ENCODE data around the gene SLC26A6. TPM values are rescaled to one million over a fixed set of nuclear protein-coding genes. Genes with fewer than 3 reads are reported as not detected.
A peak's percentile ranks its signal among the peaks of the same experiment; 100 is the strongest.

The SLC26A6 gene
- total RNA-seq, 1 donor from 2014 or later: 52.8 TPM

DNA sequence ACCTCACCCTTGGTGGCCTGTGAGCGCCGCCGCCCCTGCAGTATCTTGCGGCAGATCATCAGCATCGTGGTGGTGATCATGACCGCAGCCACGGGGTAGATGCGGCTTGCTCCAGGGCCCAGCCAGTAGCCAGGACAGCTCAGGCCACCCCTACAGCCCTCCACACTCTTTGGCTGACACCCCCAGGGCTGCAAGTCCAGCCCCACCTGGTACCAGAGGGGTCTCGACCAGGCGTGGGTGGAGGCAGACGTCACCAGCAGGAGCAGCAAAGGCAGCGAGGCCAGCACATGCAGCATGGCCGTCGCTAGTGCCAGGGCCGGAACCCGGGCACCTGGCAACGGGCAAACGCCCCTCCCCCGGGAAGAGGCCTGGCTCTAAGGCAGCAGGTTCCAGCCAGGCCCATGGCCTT, 13.8 kb downstream of the SLC26A6 start, which contains the start of gene TMEM89:
Gene TMEM89 (minus strand): TSS at position 309 of the 409 bp plus-strand sequence. CDS start 13 bp downstream, at position 296.
- Mint-ChIP-seq H3K27me3 (ENCODE audit: insufficient read depth) (no peaks in the 10 kb centered on the region), H3K4me1 (ENCODE audit: low read depth) (peaks cover 13% of the 10 kb centered on the region), H3K9me3 (peaks cover 18% of the 10 kb centered on the region), H3K36me3 (ENCODE audit: low read depth) (peaks cover 15% of the 10 kb centered on the region), H3K27ac (no peak within 1 kb of the TSS), H3K4me3 (no peak within 1 kb of the TSS)
- intact Hi-C loops (cut with micrococcal nuclease): no loop called here
- no peak for DNase-seq (ENCODE audit: low spot score)

DNA sequence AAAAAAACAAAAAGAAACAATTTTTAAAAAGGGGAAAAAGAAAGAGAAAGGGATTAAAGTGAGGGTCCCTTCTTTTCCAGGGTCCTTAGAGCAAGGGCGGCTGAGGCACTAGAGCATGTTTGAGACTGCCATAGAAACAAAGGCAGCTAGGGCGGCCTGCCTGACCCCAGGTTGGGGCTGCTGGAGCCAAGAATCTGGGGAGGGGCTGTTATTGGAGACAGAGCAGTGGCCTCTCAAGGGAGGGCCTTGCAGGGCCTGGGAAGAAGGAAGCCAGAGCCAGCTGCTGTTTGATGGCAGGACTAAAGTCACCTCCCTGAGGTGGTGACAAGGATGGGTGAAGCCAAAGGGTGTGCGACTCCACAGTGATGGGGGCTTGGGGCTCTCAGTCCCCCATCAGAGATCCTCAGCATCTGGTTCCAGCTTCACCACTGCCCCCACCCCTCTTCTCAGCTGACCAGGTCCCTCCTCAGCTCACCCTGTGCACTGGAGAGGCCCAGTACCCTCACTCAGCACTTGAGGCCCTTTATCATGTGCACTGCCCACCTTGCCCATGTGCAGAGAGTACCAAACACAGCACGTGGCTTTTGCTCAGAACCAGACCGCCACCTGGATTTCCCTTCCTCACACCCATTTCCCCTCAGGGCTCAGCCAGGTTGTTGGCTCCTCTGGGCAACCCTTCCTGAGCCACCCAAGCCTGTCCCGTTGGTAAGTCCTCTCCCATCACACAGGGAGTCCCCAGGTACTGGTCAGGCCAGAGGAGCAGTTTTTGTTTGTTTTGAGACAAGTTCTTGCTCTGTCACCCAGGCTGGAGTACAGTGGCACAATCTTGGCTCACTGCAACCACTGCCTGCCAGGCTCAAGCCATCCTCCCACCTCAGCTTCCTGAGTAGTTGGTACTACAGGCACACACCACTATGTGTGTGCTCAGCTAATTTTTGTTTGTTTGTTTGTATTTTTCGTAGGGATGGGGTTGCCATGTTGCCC, 15.4 kb downstream of the SLC26A6 start:
- Mint-ChIP-seq H3K9me3 (peaks cover 18% of the 10 kb centered on the region), H3K27ac (no peak overlapping the region), H3K4me1 (ENCODE audit: low read depth) (peaks cover 11% of the 10 kb centered on the region), H3K27me3 (ENCODE audit: insufficient read depth) (no peaks in the 10 kb centered on the region), H3K36me3 (ENCODE audit: low read depth) (peaks cover 11% of the 10 kb centered on the region), H3K4me3 (no peak overlapping the region)
- DNase-seq (ENCODE audit: low spot score): no peak
- intact Hi-C loops (cut with micrococcal nuclease): no loop called here

DNA sequence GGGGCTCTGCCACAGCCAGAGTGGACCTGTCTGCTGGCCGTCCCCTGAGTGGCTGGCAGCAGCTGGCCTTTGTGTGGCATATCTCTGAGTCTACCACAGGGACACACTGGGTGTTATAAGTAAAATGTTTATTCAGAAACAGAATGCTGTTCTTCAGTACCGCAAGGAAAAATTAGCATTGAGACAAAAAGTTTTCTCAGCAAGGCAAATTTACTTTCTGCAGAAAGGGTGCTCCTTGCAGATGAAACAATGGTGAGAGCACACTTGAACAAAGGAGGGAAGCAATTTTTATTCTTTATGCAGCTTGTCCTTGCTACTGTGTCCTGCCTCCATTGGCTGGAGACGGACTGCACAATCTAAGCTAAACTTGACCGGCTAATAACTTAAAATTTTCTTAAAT, 17.7 kb downstream of the SLC26A6 start:
- Mint-ChIP-seq H3K27me3 (ENCODE audit: insufficient read depth) (peaks cover 2% of the 10 kb centered on the region), H3K27ac (no peak overlapping the region), H3K9me3 (peaks cover 18% of the 10 kb centered on the region), H3K36me3 (ENCODE audit: low read depth) (peaks cover 8% of the 10 kb centered on the region), H3K4me3 (no peak overlapping the region), H3K4me1 (ENCODE audit: low read depth) (peaks cover 13% of the 10 kb centered on the region)
- no peak for DNase-seq (ENCODE audit: low spot score)
- intact Hi-C loops (cut with micrococcal nuclease): no loop called here

DNA sequence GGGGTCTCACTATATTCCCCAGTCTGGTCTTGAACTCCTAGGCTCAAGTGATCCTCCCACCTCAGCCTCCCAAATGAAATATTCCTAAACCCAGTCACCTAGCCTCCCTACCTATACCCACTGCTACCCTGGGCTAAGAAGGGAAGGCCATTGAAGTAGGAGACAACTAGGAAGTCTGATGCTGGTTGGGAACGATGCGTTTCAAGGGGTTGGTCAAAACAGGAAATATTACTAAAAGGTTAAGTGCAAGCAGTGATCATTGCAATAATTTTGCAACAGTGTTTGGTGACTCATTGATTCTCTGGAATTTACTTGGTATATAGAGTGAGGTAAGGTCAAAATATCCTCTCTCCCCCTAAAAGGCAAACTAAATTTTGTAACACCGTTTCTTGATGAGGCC, 21.2 kb downstream of the SLC26A6 start:
- peak overlapping the region; percentile 77 for H3K27ac Mint-ChIP-seq
- H3K4me3 Mint-ChIP-seq: peak overlapping the region; percentile 48
- peaks cover 13% of the 10 kb centered on the region for H3K4me1 Mint-ChIP-seq (ENCODE audit: low read depth)
- DNase-seq (ENCODE audit: low spot score): no peak
- peaks cover 2% of the 10 kb centered on the region for H3K27me3 Mint-ChIP-seq (ENCODE audit: insufficient read depth)
- peaks cover 18% of the 10 kb centered on the region for H3K9me3 Mint-ChIP-seq
- peaks cover 7% of the 10 kb centered on the region for H3K36me3 Mint-ChIP-seq (ENCODE audit: low read depth)
- intact Hi-C loops (cut with micrococcal nuclease): loop anchor here (1.0 kb wide), 2 partner anchors 21 to 42 kb away; partner anchors contain the start of gene SLC26A6

DNA sequence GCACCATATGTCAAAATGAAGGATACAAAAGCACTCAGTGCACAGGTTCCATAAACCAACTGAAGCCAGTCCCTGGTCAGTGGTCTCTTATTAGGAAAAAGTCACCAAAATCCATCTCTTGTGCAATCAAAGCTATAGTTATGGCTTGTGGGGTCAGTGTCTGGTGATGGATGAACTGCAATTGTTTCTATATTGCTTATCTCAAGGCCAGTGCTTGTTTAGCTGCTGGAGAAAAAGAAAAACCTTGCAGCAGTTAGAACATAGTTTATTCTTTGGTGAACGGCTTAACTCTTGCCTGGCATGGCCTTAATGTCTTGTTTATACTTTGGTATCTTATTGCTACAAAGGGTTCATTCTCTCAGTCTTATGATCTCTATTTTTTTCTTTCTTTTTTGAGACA, 23.0 kb downstream of the SLC26A6 start:
- no peak overlapping the region for H3K27ac Mint-ChIP-seq
- intact Hi-C loops (cut with micrococcal nuclease): no loop called here

DNA sequence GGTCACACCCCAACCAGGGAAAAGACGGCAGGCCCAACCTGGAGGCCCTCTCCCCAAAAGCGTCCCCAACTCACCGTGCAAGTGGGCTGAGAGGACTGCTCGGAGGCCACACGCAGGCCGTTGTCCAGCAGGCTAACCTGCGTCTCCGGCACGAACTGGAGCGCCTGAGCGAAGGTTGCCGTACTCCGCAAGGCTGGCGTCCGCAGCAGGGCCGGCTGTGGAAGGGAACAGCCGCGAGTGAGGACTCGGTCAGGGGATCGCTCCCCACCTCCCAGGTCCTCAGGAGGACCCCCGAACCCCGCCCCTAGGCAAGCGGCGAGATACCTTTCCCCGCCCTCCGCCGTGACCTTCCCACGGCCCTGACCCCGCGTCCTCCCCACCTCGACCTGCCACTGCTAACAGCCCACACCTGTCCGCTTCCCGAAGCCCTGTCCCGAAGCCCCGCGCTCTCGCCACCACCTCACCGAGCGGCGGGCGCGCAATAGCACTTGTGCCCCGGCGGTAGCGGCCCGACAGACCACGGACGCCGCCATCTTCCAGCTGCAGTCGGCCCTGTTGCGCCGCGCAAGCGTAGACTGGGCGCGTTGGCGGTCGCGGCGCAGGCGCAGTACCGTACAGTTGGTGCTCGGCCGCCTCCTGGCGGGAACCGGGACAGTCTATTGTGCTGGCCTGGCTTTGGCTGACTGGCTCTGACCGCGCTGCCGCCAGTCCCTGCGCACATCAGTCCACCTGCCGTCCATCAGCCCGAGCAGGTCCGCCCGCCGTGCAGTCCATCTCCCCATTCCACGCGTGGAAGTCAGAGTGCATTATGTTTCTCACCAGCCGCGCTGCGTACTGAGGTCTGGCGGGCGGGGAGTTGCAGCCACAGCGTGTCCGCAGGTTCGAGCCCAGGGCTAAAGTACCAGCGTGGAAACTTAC, 25.9 kb downstream of the SLC26A6 start, which contains the start of gene UQCRC1:
Gene UQCRC1 (minus strand): TSS at position 559 of the 918 bp plus-strand sequence. CDS start 26 bp downstream, at position 533.
- no peaks in the 10 kb centered on the region for H3K9me3 Mint-ChIP-seq
- DNase-seq (ENCODE audit: low spot score): peak; percentile 92
- H3K4me1 Mint-ChIP-seq (ENCODE audit: low read depth): peaks cover 22% of the 10 kb centered on the region
- peaks cover 2% of the 10 kb centered on the region for H3K27me3 Mint-ChIP-seq (ENCODE audit: insufficient read depth)
- peaks cover 16% of the 10 kb centered on the region for H3K36me3 Mint-ChIP-seq (ENCODE audit: low read depth)
- intact Hi-C loops (cut with micrococcal nuclease): loop anchor here (1.0 kb wide), 6 partner anchors 26 to 208 kb away; partner anchors contain the start of genes NCKIPSD and SLC26A6
- peak within 1 kb of the TSS; percentile 100 for H3K4me3 Mint-ChIP-seq
- H3K27ac Mint-ChIP-seq: peak within 1 kb of the TSS; percentile 97

More for the DNA sequence above, 23.0 kb downstream of the SLC26A6 start:
- DNase-seq (ENCODE audit: low spot score): no peak
- Mint-ChIP-seq H3K4me3 (no peak overlapping the region), H3K4me1 (ENCODE audit: low read depth) (peaks cover 24% of the 10 kb centered on the region), H3K27me3 (ENCODE audit: insufficient read depth) (peaks cover 2% of the 10 kb centered on the region), H3K9me3 (peaks cover 5% of the 10 kb centered on the region), H3K36me3 (ENCODE audit: low read depth) (peaks cover 10% of the 10 kb centered on the region)

DNA sequence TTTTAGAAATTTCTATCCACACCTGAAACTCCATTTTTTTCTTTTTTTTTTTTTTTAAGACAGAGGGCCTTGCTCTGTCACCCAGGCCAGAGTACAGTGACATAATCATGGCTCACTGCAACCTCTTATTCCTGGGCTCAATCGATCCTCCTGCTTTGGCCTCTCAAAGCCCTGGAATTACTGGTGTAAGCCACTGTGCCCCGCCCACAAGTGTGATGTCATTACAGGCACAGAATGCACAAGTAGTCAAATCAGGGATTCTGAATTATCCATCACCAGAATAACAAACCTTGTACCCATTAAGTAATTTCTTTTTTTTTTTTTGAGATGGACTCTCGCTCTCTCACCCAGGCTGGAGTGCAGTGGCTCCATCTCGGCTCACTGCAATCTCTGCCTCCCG, 27.7 kb downstream of the SLC26A6 start:
- peaks cover 23% of the 10 kb centered on the region for H3K36me3 Mint-ChIP-seq (ENCODE audit: low read depth)
- intact Hi-C loops (cut with micrococcal nuclease): no loop called here
- peak overlapping the region; percentile 100 for H3K4me3 Mint-ChIP-seq
- no peaks in the 10 kb centered on the region for H3K27me3 Mint-ChIP-seq (ENCODE audit: insufficient read depth)
- peaks cover 11% of the 10 kb centered on the region for H3K4me1 Mint-ChIP-seq (ENCODE audit: low read depth)
- H3K9me3 Mint-ChIP-seq: no peaks in the 10 kb centered on the region
- H3K27ac Mint-ChIP-seq: no peak overlapping the region
- DNase-seq (ENCODE audit: low spot score): no peak

DNA sequence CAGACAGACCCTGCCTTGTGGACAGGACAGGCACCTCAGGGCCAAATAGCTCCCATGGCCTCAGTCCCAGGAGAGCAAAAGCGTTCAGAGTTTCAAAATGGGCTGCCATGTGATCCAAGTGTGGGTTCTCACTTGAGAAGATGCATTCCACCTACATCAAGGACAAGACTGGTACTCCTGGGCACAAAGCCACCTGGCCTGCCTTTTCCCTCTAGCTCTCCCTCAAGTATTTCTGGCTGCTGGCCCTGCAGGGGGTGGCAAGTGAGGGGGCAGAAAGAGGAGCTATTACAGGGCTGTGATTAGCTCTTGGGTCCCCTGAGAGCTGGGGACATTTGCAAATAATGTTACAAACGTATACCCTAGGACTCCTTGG, 33.7 kb downstream of the SLC26A6 start:
- Mint-ChIP-seq H3K9me3 (no peaks in the 10 kb centered on the region), H3K27ac (no peak overlapping the region), H3K4me3 (no peak overlapping the region), H3K36me3 (ENCODE audit: low read depth) (peaks cover 34% of the 10 kb centered on the region), H3K27me3 (ENCODE audit: insufficient read depth) (no peaks in the 10 kb centered on the region), H3K4me1 (ENCODE audit: low read depth) (no peaks in the 10 kb centered on the region)
- DNase-seq (ENCODE audit: low spot score): no peak
- intact Hi-C loops (cut with micrococcal nuclease): no loop called here

DNA sequence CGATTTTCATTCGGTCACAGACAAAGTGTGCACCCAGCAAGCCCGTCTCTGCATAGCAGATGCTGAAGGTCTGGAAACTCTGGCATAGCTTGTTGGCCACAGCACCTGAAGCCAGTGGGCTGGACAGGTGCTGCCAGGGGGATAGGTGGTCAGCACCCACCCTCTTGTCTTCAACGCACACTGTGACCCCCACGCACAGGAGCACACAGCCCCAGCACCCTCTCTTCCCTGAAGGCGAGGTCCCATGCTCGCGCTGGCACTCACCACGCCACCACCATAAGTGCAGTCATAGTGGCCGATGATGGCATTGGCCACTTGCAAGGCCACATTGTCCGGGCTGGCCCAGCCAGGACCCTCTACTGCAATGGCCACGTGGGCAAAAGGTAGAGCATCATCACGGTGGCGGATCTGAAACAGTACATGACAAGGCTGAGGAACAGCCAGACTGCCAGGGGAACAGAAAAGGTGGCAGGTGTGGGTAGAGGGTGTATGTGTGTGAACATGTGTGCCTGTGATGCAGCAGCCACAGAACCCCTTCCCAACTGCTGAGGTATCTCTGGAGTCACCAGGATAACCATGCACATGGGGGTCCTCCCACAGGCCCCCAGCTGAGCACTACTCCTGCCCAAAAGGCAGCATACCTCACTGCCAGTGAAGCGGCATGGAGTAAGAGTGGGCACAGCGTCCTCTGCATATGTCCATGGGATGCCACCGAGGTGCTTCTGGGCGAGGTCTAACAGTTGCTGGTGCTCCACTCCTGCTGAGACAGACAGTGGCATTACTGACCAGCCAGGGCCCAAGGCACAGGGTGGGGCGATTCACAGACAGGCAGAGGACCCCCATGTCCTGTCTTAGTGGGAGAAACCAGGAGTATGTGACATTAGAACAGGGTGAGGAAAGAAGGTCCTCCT, 34.3 kb downstream of the SLC26A6 start:
- Mint-ChIP-seq H3K4me1 (ENCODE audit: low read depth) (no peaks in the 10 kb centered on the region), H3K27me3 (ENCODE audit: insufficient read depth) (peaks cover 3% of the 10 kb centered on the region), H3K9me3 (no peaks in the 10 kb centered on the region), H3K27ac (no peak overlapping the region), H3K4me3 (no peak overlapping the region), H3K36me3 (ENCODE audit: low read depth) (peaks cover 34% of the 10 kb centered on the region)
- no peak for DNase-seq (ENCODE audit: low spot score)
- intact Hi-C loops (cut with micrococcal nuclease): no loop called here

DNA sequence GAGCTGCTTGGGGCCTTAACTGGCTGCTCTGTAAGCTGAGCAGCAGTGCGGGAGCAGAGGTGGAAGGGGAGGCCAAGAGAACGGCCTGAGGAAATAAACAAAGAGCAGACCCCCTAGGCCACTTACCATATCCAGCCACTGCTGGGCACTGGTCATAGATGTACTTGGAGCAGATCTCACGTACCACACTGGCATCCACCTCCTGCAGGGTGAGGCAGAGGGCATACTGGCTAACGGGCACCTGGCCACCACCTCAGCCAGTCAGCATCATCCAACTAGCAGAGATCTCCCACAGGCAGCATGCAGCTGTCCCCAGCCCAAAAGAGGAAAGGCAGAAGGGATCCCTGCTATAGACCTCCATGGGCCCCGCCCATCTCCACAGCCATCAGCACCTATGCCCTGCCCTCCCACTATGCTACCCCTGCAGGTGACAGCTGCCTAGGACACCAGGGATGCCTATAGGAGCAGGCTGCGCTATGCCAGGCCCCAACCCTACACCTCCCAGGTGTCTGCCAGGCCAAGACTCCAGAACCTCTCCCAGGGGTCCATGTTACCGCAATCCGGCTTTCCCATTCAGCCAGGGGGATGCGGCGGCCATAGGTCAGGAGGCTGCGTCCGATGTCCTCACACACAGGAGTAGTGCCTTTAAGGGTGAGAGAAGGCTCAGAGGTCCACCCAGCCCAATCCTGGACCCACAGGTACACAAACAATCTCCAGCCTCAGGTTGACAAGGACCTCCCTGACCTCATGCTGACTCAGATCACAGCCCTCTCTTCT, 35.6 kb downstream of the SLC26A6 start:
- Mint-ChIP-seq H3K4me1 (ENCODE audit: low read depth) (no peaks in the 10 kb centered on the region), H3K27me3 (ENCODE audit: insufficient read depth) (peaks cover 7% of the 10 kb centered on the region), H3K4me3 (no peak overlapping the region), H3K9me3 (no peaks in the 10 kb centered on the region), H3K27ac (no peak overlapping the region), H3K36me3 (ENCODE audit: low read depth) (peaks cover 28% of the 10 kb centered on the region)
- no peak for DNase-seq (ENCODE audit: low spot score)
- intact Hi-C loops (cut with micrococcal nuclease): no loop called here

DNA sequence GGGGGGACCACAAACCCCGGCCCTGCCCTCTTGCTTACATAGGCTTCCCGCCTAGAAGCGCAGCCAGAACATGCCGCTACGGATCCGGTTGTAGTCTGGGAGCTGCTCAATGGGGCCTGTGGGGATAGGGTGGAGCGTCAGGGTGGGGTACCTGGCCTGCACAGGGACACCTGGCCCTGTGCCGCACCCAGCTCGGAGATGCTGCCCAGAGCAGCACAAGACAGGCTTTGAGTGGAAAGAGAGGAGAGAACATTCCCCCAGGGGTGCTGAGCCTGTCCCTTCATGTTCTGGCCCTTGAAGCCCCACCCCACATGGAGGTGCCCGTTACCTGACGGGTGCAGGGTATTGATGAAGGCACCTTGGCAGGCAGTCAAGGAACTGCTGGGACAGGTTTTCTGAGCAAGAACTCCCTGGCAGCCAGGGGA, 36.2 kb downstream of the SLC26A6 start:
- Mint-ChIP-seq H3K4me1 (ENCODE audit: low read depth) (no peaks in the 10 kb centered on the region), H3K27me3 (ENCODE audit: insufficient read depth) (peaks cover 11% of the 10 kb centered on the region), H3K27ac (no peak overlapping the region), H3K9me3 (no peaks in the 10 kb centered on the region), H3K36me3 (ENCODE audit: low read depth) (peaks cover 23% of the 10 kb centered on the region), H3K4me3 (no peak overlapping the region)
- intact Hi-C loops (cut with micrococcal nuclease): no loop called here
- no peak for DNase-seq (ENCODE audit: low spot score)
